HCT116 (cell line): ENCODE measurements around the gene TOPBP1. TPM values are rescaled to one million over a fixed set of nuclear protein-coding genes. Genes with fewer than 3 reads are reported as not detected.

Experiments used
- ATAC-seq: fragments of 200-7000 bp; cut with Tn5 transposase; 2 replicates; pipeline ENCODE4 v1.9.1; 2020; ENCODE audit warnings: mild to moderate bottlenecking, moderate library complexity
- BruUV-seq: library from RNA; stranded (reverse); fragments of 400-500 nt; replicated peaks from 2 replicates; lab custom pipeline; 2021; lab: Mats Ljungman, UMichigan
- CTCF ChIA-PET: fragments of 300-600 bp; sonication (Branson Sonifier 250); formaldehyde crosslinking; loops from one replicate; lab custom pipeline; 2021; ENCODE audit warnings: antibody characterized with exemption; lab: Charles Lee
- POLR2A ChIA-PET: fragments of 300-600, 350-600 bp; sonication (Branson Sonifier 250); formaldehyde crosslinking; loops from one replicate; lab custom pipeline; 2021; ENCODE audit warnings: antibody characterized with exemption; lab: Charles Lee
- RAD21 ChIA-PET, 2 experiments: fragments of 300-600 bp; sonication (Branson Sonifier 250); formaldehyde crosslinking; loops; one replicate each; lab custom pipeline; 2023; ENCODE audit warnings: low total read pairs in 2 of 2; ENCODE audit not compliant: uncharacterized antibody in 2 of 2, unreplicated experiment in 2 of 2, low non-redundant PET in 1 of 2; lab: Charles Lee
- DNase-seq: peaks from one replicate; pipeline ENCODE4 v3.0.0-alpha.2; 2010; ENCODE audit warnings: low read depth, low spot score
- H2AFZ ChIP-seq: fragments of 200-600 bp; shearing (Covaris generic), sonication (generic); 2 replicates; pipeline ENCODE4 v1.6.1; 2017; ENCODE audit warnings: low read depth, mixed run types, mixed read lengths, antibody characterized with exemption, low read length; ENCODE audit not compliant: poor library complexity, severe bottlenecking
- H3K27ac ChIP-seq: 2 replicates; pipeline ENCODE4 v1.5.1; 2012; ENCODE audit warnings: low read depth, low read length
- H3K27me3 ChIP-seq: fragments of 200-600 bp; sonication (generic); 2 replicates; pipeline ENCODE4 v1.6.1; 2016; ENCODE audit warnings: mixed run types, low read length, mixed read lengths; ENCODE audit not compliant: insufficient read depth
- H3K36me3 ChIP-seq, 2 experiments: fragments of 200-500 bp in 1 of 2; fragments of 200-600 bp in 1 of 2; sonication (Bioruptor generic) in 1 of 2; sonication (generic) in 1 of 2; 2 replicates each; pipeline versions ENCODE4 v1.5.1 to v1.6.1; 2014 to 2016; ENCODE audit warnings: low read length in 2 of 2, inconsistent platforms in 1 of 2, mixed read lengths in 1 of 2, mixed run types in 1 of 2; ENCODE audit not compliant: insufficient read depth in 2 of 2, control insufficient read depth in 1 of 2
- H3K4me1 ChIP-seq, 2 experiments: fragments of 200-600 bp in 1 of 2; sonication (generic) in 1 of 2; 2 replicates each; pipeline versions ENCODE4 v1.5.1 to v1.6.1; 2012 to 2017; ENCODE audit warnings: low read length in 2 of 2, inconsistent platforms in 1 of 2, mild to moderate bottlenecking in 1 of 2, mixed read lengths in 1 of 2, mixed run types in 1 of 2, moderate library complexity in 1 of 2; ENCODE audit not compliant: insufficient read depth in 2 of 2, control insufficient read depth in 1 of 2
- H3K4me2 ChIP-seq: fragments of 200-600 bp; sonication (generic); 2 replicates; pipeline ENCODE4 v1.6.1; 2017; ENCODE audit warnings: mixed run types, low read length, mixed read lengths
- H3K4me3 ChIP-seq, 2 experiments: fragments of 200-600 bp in 1 of 2; sonication (generic) in 1 of 2; replicated peaks in 1 of 2; 2 replicates each; pipeline ENCODE4 v1.5.1; 2011 to 2016; ENCODE audit warnings: low read length in 2 of 2, control low read depth in 1 of 2, low read depth in 1 of 2, mild to moderate bottlenecking in 1 of 2, mixed read lengths in 1 of 2, mixed run types in 1 of 2
- H3K79me2 ChIP-seq: fragments of 200-600 bp; sonication (generic); 2 replicates; pipeline ENCODE4 v1.6.1; 2017; ENCODE audit warnings: mild to moderate bottlenecking, mixed run types, low read length, moderate library complexity, mixed read lengths; ENCODE audit not compliant: insufficient read depth
- H3K9ac ChIP-seq: fragments of 200-600 bp; sonication (generic); 2 replicates; pipeline ENCODE4 v1.6.1; 2016; ENCODE audit warnings: low read length, mixed read lengths
- H3K9me2 ChIP-seq: fragments of 200-600 bp; sonication (generic), shearing (Covaris generic); 2 replicates; pipeline ENCODE4 v1.6.1; 2017; ENCODE audit warnings: mixed run types, mild to moderate bottlenecking, moderate library complexity; ENCODE audit not compliant: insufficient read depth
- H3K9me3 ChIP-seq, 2 experiments: fragments of 200-500 bp in 1 of 2; fragments of 200-600 bp in 1 of 2; sonication (Bioruptor generic) in 1 of 2; sonication (generic) in 1 of 2; 2 replicates each; pipeline ENCODE4 v1.6.1; 2014 to 2017; ENCODE audit warnings: low read length in 2 of 2, mixed read lengths in 2 of 2, inconsistent platforms in 1 of 2, low read depth in 1 of 2, mild to moderate bottlenecking in 1 of 2, mixed run types in 1 of 2, moderate library complexity in 1 of 2; ENCODE audit not compliant: control insufficient read depth in 1 of 2, insufficient read depth in 1 of 2
- H4K20me1 ChIP-seq: fragments of 200-600 bp; sonication (generic), shearing (Covaris generic); 2 replicates; pipeline ENCODE4 v1.6.1; 2017; ENCODE audit warnings: mixed run types, mild to moderate bottlenecking, moderate library complexity; ENCODE audit not compliant: insufficient read depth
- CBX3 ChIP-seq: IDR thresholded peaks from 2 replicates; pipeline ENCODE4 v1.6.1; 2012; ENCODE audit warnings: low read depth
- EGR1 ChIP-seq: IDR thresholded peaks from 2 replicates; pipeline ENCODE4 v1.6.1; 2012; ENCODE audit warnings: low read depth
- ELF1 ChIP-seq: IDR thresholded peaks from 2 replicates; pipeline ENCODE4 v1.6.1; 2012; ENCODE audit warnings: low read depth, borderline replicate concordance
- EZH2 ChIP-seq: fragments of 200-600 bp; sonication (generic); IDR thresholded peaks from 2 replicates; pipeline ENCODE4 v1.6.1; 2017; ENCODE audit warnings: antibody characterized with exemption, mixed run types
- EZH2phosphoT487 ChIP-seq: fragments of 200-600 bp; IDR thresholded peaks from 2 replicates; pipeline ENCODE4 v1.6.1; 2018; ENCODE audit warnings: antibody characterized with exemption, borderline replicate concordance
- FOSL1 ChIP-seq: IDR thresholded peaks from 2 replicates; pipeline ENCODE4 v1.6.1; 2012; ENCODE audit warnings: low read depth
- JUND ChIP-seq: IDR thresholded peaks from 2 replicates; pipeline ENCODE4 v1.6.1; 2012
- POLR2A ChIP-seq: IDR thresholded peaks from 2 replicates; pipeline ENCODE4 v1.7.0; 2011; ENCODE audit warnings: borderline replicate concordance; ENCODE audit not compliant: insufficient read depth, insufficient read length; ENCODE audit errors: extremely low read depth
- POLR2AphosphoS5 ChIP-seq: IDR thresholded peaks from 2 replicates; pipeline ENCODE4 v1.6.1; 2011; ENCODE audit warnings: mild to moderate bottlenecking, low read depth, low read length, moderate library complexity
- RAD21 ChIP-seq: IDR thresholded peaks from 2 replicates; pipeline ENCODE4 v1.6.1; 2012; ENCODE audit warnings: low read depth, mild to moderate bottlenecking
- SIN3A ChIP-seq: IDR thresholded peaks from 2 replicates; pipeline ENCODE4 v1.6.1; 2012; ENCODE audit warnings: low read depth
- SRF ChIP-seq: IDR thresholded peaks from 2 replicates; pipeline ENCODE4 v1.6.1; 2012; ENCODE audit warnings: low read depth
- TCF7L2 ChIP-seq: IDR thresholded peaks from 2 replicates; pipeline ENCODE4 v1.7.0; 2011; ENCODE audit warnings: borderline replicate concordance, inconsistent platforms; ENCODE audit not compliant: insufficient read depth, insufficient read length; ENCODE audit errors: extremely low read depth
- YY1 ChIP-seq: IDR thresholded peaks from 2 replicates; pipeline ENCODE4 v1.6.1; 2011; ENCODE audit warnings: low read length, low read depth, moderate library complexity, mild to moderate bottlenecking; ENCODE audit not compliant: insufficient replicate concordance; ENCODE audit errors: extremely low read depth
- ZFX ChIP-seq: fragments of 450-650 bp; IDR thresholded peaks from 2 replicates; pipeline ENCODE4 v1.6.1; 2017
- ZNF274 ChIP-seq: fragments of 200-500 bp; sonication (Bioruptor generic); IDR thresholded peaks from 2 replicates; pipeline ENCODE4 v1.6.1; 2014; ENCODE audit warnings: mild to moderate bottlenecking, low read depth, low read length, inconsistent platforms
- intact Hi-C: fragments of 100-400 bp; cut with micrococcal nuclease; formaldehyde crosslinking; loops from 2 replicates; pipeline ENCODE4 v1.10.0; 2022
- total RNA-seq: library from RNA; stranded (reverse); gene quantifications from one replicate; pipeline ENCODE4 v1.2.1, GENCODE V29; 2021; ENCODE audit not compliant: unreplicated experiment
- TF ChIP-seq, protein P1 (sequence below): IDR thresholded peaks from 2 replicates; pipeline ENCODE4 v1.6.1; 2012; ENCODE audit warnings: low read depth
- TF ChIP-seq, protein P2 (sequence below): IDR thresholded peaks from 2 replicates; pipeline ENCODE4 v1.6.1; 2011; ENCODE audit warnings: mild to moderate bottlenecking, low read length, moderate library complexity; ENCODE audit not compliant: insufficient replicate concordance; ENCODE audit errors: extremely low read depth
- TF ChIP-seq, protein P3 (sequence below): IDR thresholded peaks from 2 replicates; pipeline ENCODE4 v1.6.1; 2012
- TF ChIP-seq, protein P4 (sequence below): IDR thresholded peaks from 2 replicates; pipeline ENCODE4 v1.6.1; 2012

TOPBP1 gene
- total RNA-seq, 1 experiment from 2014 or later: 42.2 TPM

DNA sequence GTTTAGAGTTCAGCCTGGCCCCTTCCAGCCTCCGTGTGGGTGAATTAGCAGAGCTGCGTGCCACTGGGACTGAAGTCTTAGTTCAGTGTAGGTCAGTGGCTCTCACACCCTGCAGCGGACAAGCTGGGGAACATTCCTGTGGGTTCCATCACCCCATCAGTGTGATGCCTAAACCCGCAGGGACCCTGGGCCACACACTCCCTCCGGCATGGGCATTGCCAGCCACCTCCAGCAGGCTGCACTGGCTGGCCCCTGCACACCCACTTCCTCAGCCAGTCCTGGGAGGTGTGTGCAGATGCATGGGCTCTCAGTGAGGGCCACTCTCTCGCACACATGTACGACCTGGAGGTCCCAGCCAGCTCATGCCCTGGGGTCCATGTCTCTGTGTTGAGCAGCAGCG lies 32.1 kb upstream of the TOPBP1 start:
- ATAC-seq (no peak), DNase-seq (no peak)
- no peaks in the 10 kb centered on the region for H4K20me1 ChIP-seq
- intact Hi-C loops: no loop called here
- H3K27ac ChIP-seq: no peak overlapping the region
- no TSS peak for BruUV-seq
- H3K79me2 ChIP-seq: no peaks in the 10 kb centered on the region
- no peak for TF ChIP-seq ELF1
- TF ChIP-seq, protein P1, sequence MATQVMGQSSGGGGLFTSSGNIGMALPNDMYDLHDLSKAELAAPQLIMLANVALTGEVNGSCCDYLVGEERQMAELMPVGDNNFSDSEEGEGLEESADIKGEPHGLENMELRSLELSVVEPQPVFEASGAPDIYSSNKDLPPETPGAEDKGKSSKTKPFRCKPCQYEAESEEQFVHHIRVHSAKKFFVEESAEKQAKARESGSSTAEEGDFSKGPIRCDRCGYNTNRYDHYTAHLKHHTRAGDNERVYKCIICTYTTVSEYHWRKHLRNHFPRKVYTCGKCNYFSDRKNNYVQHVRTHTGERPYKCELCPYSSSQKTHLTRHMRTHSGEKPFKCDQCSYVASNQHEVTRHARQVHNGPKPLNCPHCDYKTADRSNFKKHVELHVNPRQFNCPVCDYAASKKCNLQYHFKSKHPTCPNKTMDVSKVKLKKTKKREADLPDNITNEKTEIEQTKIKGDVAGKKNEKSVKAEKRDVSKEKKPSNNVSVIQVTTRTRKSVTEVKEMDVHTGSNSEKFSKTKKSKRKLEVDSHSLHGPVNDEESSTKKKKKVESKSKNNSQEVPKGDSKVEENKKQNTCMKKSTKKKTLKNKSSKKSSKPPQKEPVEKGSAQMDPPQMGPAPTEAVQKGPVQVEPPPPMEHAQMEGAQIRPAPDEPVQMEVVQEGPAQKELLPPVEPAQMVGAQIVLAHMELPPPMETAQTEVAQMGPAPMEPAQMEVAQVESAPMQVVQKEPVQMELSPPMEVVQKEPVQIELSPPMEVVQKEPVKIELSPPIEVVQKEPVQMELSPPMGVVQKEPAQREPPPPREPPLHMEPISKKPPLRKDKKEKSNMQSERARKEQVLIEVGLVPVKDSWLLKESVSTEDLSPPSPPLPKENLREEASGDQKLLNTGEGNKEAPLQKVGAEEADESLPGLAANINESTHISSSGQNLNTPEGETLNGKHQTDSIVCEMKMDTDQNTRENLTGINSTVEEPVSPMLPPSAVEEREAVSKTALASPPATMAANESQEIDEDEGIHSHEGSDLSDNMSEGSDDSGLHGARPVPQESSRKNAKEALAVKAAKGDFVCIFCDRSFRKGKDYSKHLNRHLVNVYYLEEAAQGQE: no peak
- no peak for TF ChIP-seq SRF
- TF ChIP-seq EZH2: no peak
- TF ChIP-seq POLR2AphosphoS5: no peak
- TF ChIP-seq JUND: no peak
- TF ChIP-seq ZFX: no peak
- TF ChIP-seq, protein P2, sequence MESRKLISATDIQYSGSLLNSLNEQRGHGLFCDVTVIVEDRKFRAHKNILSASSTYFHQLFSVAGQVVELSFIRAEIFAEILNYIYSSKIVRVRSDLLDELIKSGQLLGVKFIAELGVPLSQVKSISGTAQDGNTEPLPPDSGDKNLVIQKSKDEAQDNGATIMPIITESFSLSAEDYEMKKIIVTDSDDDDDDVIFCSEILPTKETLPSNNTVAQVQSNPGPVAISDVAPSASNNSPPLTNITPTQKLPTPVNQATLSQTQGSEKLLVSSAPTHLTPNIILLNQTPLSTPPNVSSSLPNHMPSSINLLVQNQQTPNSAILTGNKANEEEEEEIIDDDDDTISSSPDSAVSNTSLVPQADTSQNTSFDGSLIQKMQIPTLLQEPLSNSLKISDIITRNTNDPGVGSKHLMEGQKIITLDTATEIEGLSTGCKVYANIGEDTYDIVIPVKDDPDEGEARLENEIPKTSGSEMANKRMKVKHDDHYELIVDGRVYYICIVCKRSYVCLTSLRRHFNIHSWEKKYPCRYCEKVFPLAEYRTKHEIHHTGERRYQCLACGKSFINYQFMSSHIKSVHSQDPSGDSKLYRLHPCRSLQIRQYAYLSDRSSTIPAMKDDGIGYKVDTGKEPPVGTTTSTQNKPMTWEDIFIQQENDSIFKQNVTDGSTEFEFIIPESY: no peak
- no peak for TF ChIP-seq YY1
- TF ChIP-seq ZNF274: no peak
- TF ChIP-seq CBX3: no peak
- TF ChIP-seq TCF7L2: no peak
- TF ChIP-seq EGR1: no peak
- TF ChIP-seq, protein P3, sequence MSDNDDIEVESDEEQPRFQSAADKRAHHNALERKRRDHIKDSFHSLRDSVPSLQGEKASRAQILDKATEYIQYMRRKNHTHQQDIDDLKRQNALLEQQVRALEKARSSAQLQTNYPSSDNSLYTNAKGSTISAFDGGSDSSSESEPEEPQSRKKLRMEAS: no peak
- TF ChIP-seq FOSL1: no peak
- no peak for TF ChIP-seq EZH2phosphoT487
- no peak for TF ChIP-seq SIN3A
- TF ChIP-seq, protein P4, sequence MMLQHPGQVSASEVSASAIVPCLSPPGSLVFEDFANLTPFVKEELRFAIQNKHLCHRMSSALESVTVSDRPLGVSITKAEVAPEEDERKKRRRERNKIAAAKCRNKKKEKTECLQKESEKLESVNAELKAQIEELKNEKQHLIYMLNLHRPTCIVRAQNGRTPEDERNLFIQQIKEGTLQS: no peak
- no peak for TF ChIP-seq POLR2A
- no peak for TF ChIP-seq RAD21
- ChIA-PET CTCF (no interaction called here), POLR2A (no interaction called here), RAD21 (no interaction called here)
- no peaks in the 10 kb centered on the region for H3K27me3 ChIP-seq
- no peak overlapping the region for H3K4me3 ChIP-seq
- H3K9ac ChIP-seq: no peak overlapping the region
- no peak overlapping the region for H3K4me2 ChIP-seq
- H3K9me2 ChIP-seq: no peaks in the 10 kb centered on the region
- H2AFZ ChIP-seq: no peak overlapping the region
- no peaks in the 10 kb centered on the region for H3K4me1 ChIP-seq
- no peaks in the 10 kb centered on the region for H3K9me3 ChIP-seq
- H3K36me3 ChIP-seq: no peaks in the 10 kb centered on the region
